H1 (cell line): ENCODE measurements around the gene CD99. TPM values are rescaled to one million over a fixed set of nuclear protein-coding genes. Genes with fewer than 3 reads are reported as not detected.

Source experiments
- CTCF ChIA-PET: fragments of 300-600 bp; sonication (Branson Sonifier 250); formaldehyde crosslinking; loops from one replicate; lab custom pipeline; 2021; ENCODE audit not compliant: partially characterized antibody; lab: Charles Lee
- POLR2A ChIA-PET: fragments of 300-600 bp; sonication (Branson Sonifier 250); formaldehyde crosslinking; loops from one replicate; lab custom pipeline; 2021; ENCODE audit warnings: inconsistent platforms; ENCODE audit not compliant: partially characterized antibody; lab: Charles Lee
- DNase-seq, 2 experiments: peaks; one replicate each; pipeline versions ENCODE4 v3.0.0 to v3.0.0-alpha.2; 2010 to 2022; ENCODE audit warnings: low spot score in 2 of 2, low read depth in 1 of 2, mixed read lengths in 1 of 2
- FAIRE-seq: peaks from 2 replicates; lab custom pipeline; 2011; peaks lifted over from hg19 to GRCh38; lab: Jason Lieb, UNC
- H2AFZ ChIP-seq: 2 replicates; pipeline ENCODE4 v1.8.1; 2012; ENCODE audit warnings: low read length, inconsistent platforms
- H2AK5ac ChIP-seq: 2 replicates; pipeline ENCODE4 v1.6.1; 2013; ENCODE audit warnings: low read depth, low read length
- H2BK120ac ChIP-seq: replicated peaks from 2 replicates; pipeline ENCODE3; 2013; ENCODE audit warnings: low read depth, low read length, inconsistent platforms
- H2BK12ac ChIP-seq: 2 replicates; pipeline ENCODE4 v1.6.1; 2013; ENCODE audit warnings: low read depth, low read length
- H2BK15ac ChIP-seq: 2 replicates; pipeline ENCODE4 v1.6.1; 2013; ENCODE audit warnings: low read length
- H2BK20ac ChIP-seq: 2 replicates; pipeline ENCODE4 v1.6.1; 2013; ENCODE audit warnings: low read length
- H2BK5ac ChIP-seq: 2 replicates; pipeline ENCODE4 v1.6.1; 2013; ENCODE audit warnings: low read depth, low read length
- H3K14ac ChIP-seq: 2 replicates; pipeline ENCODE4 v1.6.1; 2013; ENCODE audit warnings: inconsistent platforms; ENCODE audit not compliant: insufficient read length
- H3K18ac ChIP-seq: 2 replicates; pipeline ENCODE4 v1.6.1; 2013; ENCODE audit warnings: low read length; ENCODE audit errors: extremely low read depth
- H3K23ac ChIP-seq: 2 replicates; pipeline ENCODE4 v1.6.1; 2013; ENCODE audit warnings: inconsistent platforms; ENCODE audit not compliant: insufficient read length
- H3K23me2 ChIP-seq: 2 replicates; pipeline ENCODE4 v1.6.1; 2013; ENCODE audit warnings: low read depth, low read length
- H3K27ac ChIP-seq: 2 replicates; pipeline ENCODE4 v1.6.1; 2011; ENCODE audit warnings: low read depth, low read length, inconsistent platforms
- H3K27me3 ChIP-seq, 4 experiments: replicated peaks in 1 of 4; 1 replicate in 1 of 4; 2 replicates in 3 of 4; pipeline versions ENCODE4 v1.6.1 to v1.8.1; 2011 to 2013; ENCODE audit warnings: low read length in 3 of 4, mild to moderate bottlenecking in 3 of 4, inconsistent platforms in 2 of 4, mixed read lengths in 2 of 4, moderate library complexity in 1 of 4; ENCODE audit not compliant: control insufficient read depth in 3 of 4, insufficient read depth in 3 of 4; ENCODE audit errors: extremely low read depth in 1 of 4
- H3K36me3 ChIP-seq, 4 experiments: 2 replicates each; pipeline versions ENCODE4 v1.6.1 to v1.8.1; 2011 to 2013; ENCODE audit warnings: mild to moderate bottlenecking in 4 of 4, low read length in 3 of 4, moderate library complexity in 2 of 4, control low read depth in 1 of 4, inconsistent platforms in 1 of 4; ENCODE audit not compliant: insufficient read depth in 4 of 4, control insufficient read depth in 2 of 4
- H3K4ac ChIP-seq: replicated peaks from 2 replicates; pipeline ENCODE3; 2013; ENCODE audit warnings: low read length, low read depth, mixed read lengths, inconsistent platforms; ENCODE audit not compliant: insufficient read length
- H3K4me1 ChIP-seq, 4 experiments: replicated peaks in 1 of 4; 1 replicate in 1 of 4; 2 replicates in 3 of 4; pipeline versions ENCODE4 v1.6.1 to v1.8.1; 2011 to 2013; ENCODE audit warnings: low read length in 3 of 4, inconsistent platforms in 2 of 4, mixed read lengths in 1 of 4; ENCODE audit not compliant: insufficient read depth in 4 of 4, control insufficient read depth in 3 of 4
- H3K4me2 ChIP-seq, 2 experiments: 2 replicates each; pipeline versions ENCODE4 v1.6.1 to v1.8.1; 2011 to 2013; ENCODE audit warnings: low read depth in 2 of 2, low read length in 2 of 2, control low read depth in 1 of 2, inconsistent platforms in 1 of 2, mild to moderate bottlenecking in 1 of 2; ENCODE audit not compliant: insufficient read depth in 1 of 2
- H3K4me3 ChIP-seq, 4 experiments: fragments of 200-600, 300-600 bp in 1 of 4; sonication (generic), shearing (Covaris generic), sonication (Bioruptor Twin) in 1 of 4; 2 replicates each; pipeline versions ENCODE4 v1.5.1 to v1.8.1; 2011 to 2016; ENCODE audit warnings: low read length in 4 of 4, low read depth in 3 of 4, control low read depth in 2 of 4, inconsistent platforms in 2 of 4, mild to moderate bottlenecking in 2 of 4, mixed read lengths in 1 of 4, moderate library complexity in 1 of 4; ENCODE audit not compliant: insufficient read depth in 2 of 4; ENCODE audit errors: extremely low read depth in 1 of 4
- H3K56ac ChIP-seq: replicated peaks from 2 replicates; pipeline ENCODE3; 2013; ENCODE audit warnings: low read depth, mild to moderate bottlenecking, mixed read lengths, low read length, inconsistent platforms; ENCODE audit not compliant: insufficient read length
- H3K79me1 ChIP-seq: 2 replicates; pipeline ENCODE4 v1.6.1; 2013; ENCODE audit warnings: low read depth, low read length, control low read depth
- H3K79me2 ChIP-seq, 2 experiments: 2 replicates each; pipeline versions ENCODE4 v1.6.1 to v1.8.1; 2012 to 2013; ENCODE audit warnings: low read length in 2 of 2, mild to moderate bottlenecking in 2 of 2, inconsistent platforms in 1 of 2; ENCODE audit not compliant: insufficient read depth in 2 of 2, control insufficient read depth in 1 of 2
- H3K9ac ChIP-seq, 4 experiments: replicated peaks in 1 of 4; 1 replicate in 1 of 4; 2 replicates in 3 of 4; pipeline versions ENCODE4 v1.6.1 to v1.8.1; 2011 to 2013; ENCODE audit warnings: low read depth in 3 of 4, low read length in 3 of 4, control low read depth in 2 of 4, mild to moderate bottlenecking in 2 of 4, moderate library complexity in 2 of 4, inconsistent platforms in 1 of 4; ENCODE audit errors: extremely low read depth in 1 of 4
- H3K9me3 ChIP-seq, 2 experiments: 2 replicates each; pipeline versions ENCODE4 v1.6.1 to v1.8.1; 2012 to 2013; ENCODE audit warnings: mild to moderate bottlenecking in 2 of 2, moderate library complexity in 2 of 2, control low read depth in 1 of 2, inconsistent platforms in 1 of 2, low read depth in 1 of 2, low read length in 1 of 2, mixed read lengths in 1 of 2; ENCODE audit not compliant: insufficient read depth in 2 of 2
- H4K20me1 ChIP-seq, 2 experiments: replicated peaks in 1 of 2; 2 replicates each; pipeline versions ENCODE3 to v1.8.1; 2011 to 2013; ENCODE audit warnings: inconsistent platforms in 2 of 2, low read length in 2 of 2, mild to moderate bottlenecking in 1 of 2; ENCODE audit not compliant: insufficient read depth in 2 of 2, control insufficient read depth in 1 of 2
- H4K5ac ChIP-seq: 2 replicates; pipeline ENCODE4 v1.6.1; 2013; ENCODE audit warnings: low read length, low read depth, mixed read lengths, inconsistent platforms; ENCODE audit not compliant: insufficient read length
- H4K8ac ChIP-seq: 2 replicates; pipeline ENCODE4 v1.8.0; 2013; ENCODE audit warnings: mild to moderate bottlenecking, moderate library complexity, low read length, inconsistent platforms; ENCODE audit not compliant: insufficient read depth; ENCODE audit errors: extremely low read depth
- H4K91ac ChIP-seq: replicated peaks from 2 replicates; pipeline ENCODE3; 2013; ENCODE audit warnings: low read length, mixed read lengths, inconsistent platforms; ENCODE audit not compliant: insufficient read length
- CBX8 ChIP-seq: fragments of 300-800, 300-1000 bp; sonication (generic); IDR thresholded peaks from 2 replicates; pipeline ENCODE4 v1.7.1; 2016; ENCODE audit warnings: low read depth, low read length, borderline replicate concordance
- CHD1 ChIP-seq: IDR thresholded peaks from 2 replicates; pipeline ENCODE4 v1.6.1; 2012; ENCODE audit warnings: low read depth, low read length, improper control_type of control experiment
- CHD2 ChIP-seq: IDR thresholded peaks from 2 replicates; pipeline ENCODE4 v1.6.1; 2012; ENCODE audit warnings: low read length, improper control_type of control experiment
- FOSL1 ChIP-seq: IDR thresholded peaks from 2 replicates; pipeline ENCODE4 v1.6.1; 2011; ENCODE audit warnings: mild to moderate bottlenecking, low read depth, low read length, moderate library complexity; ENCODE audit not compliant: insufficient read depth
- KDM5A ChIP-seq: fragments of 200-600 bp; IDR thresholded peaks from 2 replicates; pipeline ENCODE4 v1.7.1; 2012; ENCODE audit warnings: mild to moderate bottlenecking, low read length, inconsistent platforms, mixed read lengths
- POU5F1 ChIP-seq: IDR thresholded peaks from 2 replicates; pipeline ENCODE4 v1.6.1; 2011; ENCODE audit warnings: low read depth, mild to moderate bottlenecking, low read length, moderate library complexity
- TAF1 ChIP-seq: IDR thresholded peaks from 2 replicates; pipeline ENCODE4 v1.6.1; 2011; ENCODE audit warnings: mild to moderate bottlenecking, low read depth, low read length
- USF2 ChIP-seq: IDR thresholded peaks from 2 replicates; pipeline ENCODE4 v1.6.1; 2011; ENCODE audit warnings: low read length, improper control_type of control experiment
- YY1 ChIP-seq: IDR thresholded peaks from 2 replicates; pipeline ENCODE4 v1.6.1; 2011; ENCODE audit warnings: low read depth, mild to moderate bottlenecking, low read length
- WGBS, 2 experiments: shearing (Covaris generic) in 1 of 2; methylation state at CpG; one replicate each; pipeline versions ENCODE4 v1.1.6 to v1.1.7; 2013 to 2015; ENCODE audit warnings: low lambda C conversion rate in 2 of 2, mixed read lengths in 2 of 2, inconsistent platforms in 1 of 2, low coverage in 1 of 2, missing lambda C conversion rate in 1 of 2; ENCODE audit not compliant: insufficient replicate concordance in 2 of 2, insufficient coverage in 1 of 2, insufficient read length in 1 of 2; ENCODE audit errors: extremely low coverage in 1 of 2, missing lambda C conversion rate in 1 of 2; 5-methylcytosine and 5-hydroxymethylcytosine counted together
- polyA plus RNA-seq, 7 experiments: library from polyadenylated mRNA; depleted of rRNA in 3 of 7; stranded (reverse) in 5 of 7; unstranded in 2 of 7; fragments of >200 nt in 5 of 7; fragments of 200-250 nt in 2 of 7; gene quantifications; 1 replicate in 5 of 7; 2 replicates in 1 of 7; 4 replicates in 1 of 7; pipeline versions ENCODE4 v1.2.1 to v1.2.3, GENCODE V29; 2011 to 2013; ENCODE audit warnings: missing spikeins in 2 of 7, mixed read lengths in 2 of 7
- total RNA-seq: library from RNA; stranded (reverse); fragmentation: NEBNext Ultra II Directional; extraction: Animal tissue kit (Norgen Biotek cat#: 25700); gene quantifications from 2 replicates; pipeline ENCODE4 v1.2.1, GENCODE V29; 2021
- TF ChIP-seq, protein P1 (sequence below): IDR thresholded peaks from 2 replicates; pipeline ENCODE4 v1.6.1; 2011; ENCODE audit warnings: low read depth, mild to moderate bottlenecking, low read length; ENCODE audit not compliant: insufficient read depth

Gene CD99
- total and polyA plus RNA-seq, 2 of the 8 experiments (the other 6 are each of a cell fraction or from before 2014, with no cell fraction given) = 30.1 to 47.8 TPM

- peaks cover 0 to 43% (median 34%) of the 10 kb centered on the region in 4 experiments; a peak in 6 of 7 replicates for H3K27me3 ChIP-seq
- TF ChIP-seq CBX8 (no peak), YY1 (no peak), CHD2 (no peak), POU5F1 (no peak), TAF1 (no peak), KDM5A (no peak), USF2 (no peak), FOSL1 (no peak), CHD1 (no peak)
- TF ChIP-seq, protein P1, sequence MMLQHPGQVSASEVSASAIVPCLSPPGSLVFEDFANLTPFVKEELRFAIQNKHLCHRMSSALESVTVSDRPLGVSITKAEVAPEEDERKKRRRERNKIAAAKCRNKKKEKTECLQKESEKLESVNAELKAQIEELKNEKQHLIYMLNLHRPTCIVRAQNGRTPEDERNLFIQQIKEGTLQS = no peak
Observed at GRCh38 chrX:2689773-2690666, 1.1 kb upstream of the CD99 start.

More at GRCh38 chrX:2689773-2690666, 1.1 kb upstream of the CD99 start:
- no peaks in the 10 kb centered on the region for H3K9me3 ChIP-seq
- FAIRE-seq = no peak
- no peak overlapping the region for H3K4ac ChIP-seq
- ChIA-PET CTCF (no interaction called here), POLR2A (no interaction called here)
- H3K4me2 ChIP-seq = peak overlapping the region; percentile 83 to 93
- WGBS, 2 experiments = 63% methylated on average over 27 of the region's 37 CpGs; no CpG with 5 or more reads in 1 of the 2 experiments
- H3K9ac ChIP-seq = no peak overlapping the region
- peaks cover 0 to 2% (median 2%) of the 10 kb centered on the region in 4 experiments; a peak in 2 of 7 replicates for H3K4me1 ChIP-seq
- no peak overlapping the region for H3K56ac ChIP-seq
- no peak overlapping the region for H2BK5ac ChIP-seq
- peaks cover 8% of the 10 kb centered on the region; the same call in 1 of the 2 replicates for H3K23me2 ChIP-seq
- no peak overlapping the region; the same call in 1 of the 2 replicates for H3K18ac ChIP-seq
- H4K20me1 ChIP-seq = peaks cover 2 to 7% of the 10 kb centered on the region in 2 experiments
- no peaks in the 10 kb centered on the region for H3K36me3 ChIP-seq
- H3K4me3 ChIP-seq = peak overlapping the region; percentile 63 to 74 (median 66)
- peaks cover 0 to 4% of the 10 kb centered on the region in 2 experiments; a peak in 1 of 4 replicates for H3K79me2 ChIP-seq
- no peaks in the 10 kb centered on the region for H3K79me1 ChIP-seq
- 0 out of 2 replicates have a peak overlapping the region, but pooled peaks have one; percentile 61 for H2BK15ac ChIP-seq
- DNase-seq = no peak
- no peak overlapping the region for H3K23ac ChIP-seq
- no peak overlapping the region for H4K91ac ChIP-seq
- no peak overlapping the region for H2AK5ac ChIP-seq
- H2BK12ac ChIP-seq = 0 out of 2 replicates have a peak overlapping the region, but pooled peaks have one; percentile 68
- no peak overlapping the region for H2AFZ ChIP-seq
- no peak overlapping the region for H2BK20ac ChIP-seq
- no peak overlapping the region for H3K14ac ChIP-seq
- H2BK120ac ChIP-seq = no peak overlapping the region
- no peak overlapping the region for H4K5ac ChIP-seq
- H4K8ac ChIP-seq = peak overlapping the region; percentile 20; the same call in 1 of the 2 replicates
- H3K27ac ChIP-seq = no peak overlapping the region
